Measurements from ENCODE around the gene BBS9.

BBS9 gene

GRCh38 chr7:33107136-33108066 lies 22.0 kb upstream of the BBS9 start:
- no peak overlapping the region for H3K27ac Mint-ChIP-seq
- H3K36me3 Mint-ChIP-seq (ENCODE audit: low read depth): no peaks in the 10 kb centered on the region
- H3K27me3 Mint-ChIP-seq (ENCODE audit: low read depth): peaks cover 18% of the 10 kb centered on the region
- peaks cover 28% of the 10 kb centered on the region for H3K4me1 Mint-ChIP-seq (ENCODE audit: low read depth)
- peak overlapping the region; percentile 91 for H3K4me3 Mint-ChIP-seq
- H3K9me3 Mint-ChIP-seq: no peaks in the 10 kb centered on the region
- DNase-seq (ENCODE audit: low spot score): peak; percentile 17

- DNase-seq (ENCODE audit: low spot score): no peak
- Mint-ChIP-seq H3K36me3 (ENCODE audit: low read depth) (no peaks in the 10 kb centered on the region), H3K4me3 (peak overlapping the region; percentile 91), H3K4me1 (ENCODE audit: low read depth) (peaks cover 28% of the 10 kb centered on the region), H3K27me3 (ENCODE audit: low read depth) (peaks cover 21% of the 10 kb centered on the region), H3K9me3 (no peaks in the 10 kb centered on the region), H3K27ac (peak overlapping the region; percentile 76)
These were observed 20.8 kb upstream of the BBS9 start for GRCh38 chr7:33108554-33109004.

- no peaks in the 10 kb centered on the region for H3K9me3 Mint-ChIP-seq
- peak within 1 kb of the TSS; percentile 76 for H3K27ac Mint-ChIP-seq
- H3K4me1 Mint-ChIP-seq (ENCODE audit: low read depth): peaks cover 28% of the 10 kb centered on the region
- H3K27me3 Mint-ChIP-seq (ENCODE audit: low read depth): peaks cover 23% of the 10 kb centered on the region
- DNase-seq (ENCODE audit: low spot score): peak; percentile 79
- peak within 1 kb of the TSS; percentile 91 for H3K4me3 Mint-ChIP-seq
- H3K36me3 Mint-ChIP-seq (ENCODE audit: low read depth): no peaks in the 10 kb centered on the region
These were observed 20.2 kb upstream of the BBS9 start, which contains the start of gene RP9 for GRCh38 chr7:33109005-33109757. TSS of gene RP9 (minus strand) at chr7:33109404. CDS start at chr7:33109372, 32 bp downstream.

GRCh38 chr7:33109758-33110238 lies 19.6 kb upstream of the BBS9 start:
- DNase-seq (ENCODE audit: low spot score): no peak
- H3K9me3 Mint-ChIP-seq: no peaks in the 10 kb centered on the region
- no peak overlapping the region for H3K27ac Mint-ChIP-seq
- H3K4me3 Mint-ChIP-seq: peak overlapping the region; percentile 63
- H3K4me1 Mint-ChIP-seq (ENCODE audit: low read depth): peaks cover 28% of the 10 kb centered on the region
- H3K27me3 Mint-ChIP-seq (ENCODE audit: low read depth): peaks cover 23% of the 10 kb centered on the region
- H3K36me3 Mint-ChIP-seq (ENCODE audit: low read depth): no peaks in the 10 kb centered on the region

GRCh38 chr7:33111614-33112013 lies 17.8 kb upstream of the BBS9 start:
- Mint-ChIP-seq H3K9me3 (no peaks in the 10 kb centered on the region), H3K27ac (no peak overlapping the region), H3K4me1 (ENCODE audit: low read depth) (peaks cover 23% of the 10 kb centered on the region), H3K4me3 (no peak overlapping the region), H3K36me3 (ENCODE audit: low read depth) (no peaks in the 10 kb centered on the region), H3K27me3 (ENCODE audit: low read depth) (peaks cover 36% of the 10 kb centered on the region)
- DNase-seq (ENCODE audit: low spot score): no peak

GRCh38 chr7:33114976-33115375 lies 14.4 kb upstream of the BBS9 start:
- Mint-ChIP-seq H3K9me3 (peaks cover 13% of the 10 kb centered on the region), H3K27ac (no peak overlapping the region), H3K36me3 (ENCODE audit: low read depth) (no peaks in the 10 kb centered on the region), H3K4me1 (ENCODE audit: low read depth) (peaks cover 3% of the 10 kb centered on the region), H3K4me3 (no peak overlapping the region), H3K27me3 (ENCODE audit: low read depth) (peaks cover 49% of the 10 kb centered on the region)
- no peak for DNase-seq (ENCODE audit: low spot score)

- Mint-ChIP-seq H3K27ac (no peak overlapping the region), H3K36me3 (ENCODE audit: low read depth) (no peaks in the 10 kb centered on the region), H3K9me3 (peaks cover 18% of the 10 kb centered on the region), H3K4me3 (no peak overlapping the region), H3K4me1 (ENCODE audit: low read depth) (no peaks in the 10 kb centered on the region), H3K27me3 (ENCODE audit: low read depth) (peaks cover 39% of the 10 kb centered on the region)
- DNase-seq (ENCODE audit: low spot score): no peak
These were observed 11.0 kb upstream of the BBS9 start for GRCh38 chr7:33118383-33118782.

- Mint-ChIP-seq H3K4me1 (ENCODE audit: low read depth) (peaks cover 17% of the 10 kb centered on the region), H3K27ac (no peak overlapping the region), H3K4me3 (no peak overlapping the region), H3K9me3 (no peaks in the 10 kb centered on the region), H3K27me3 (ENCODE audit: low read depth) (peaks cover 4% of the 10 kb centered on the region), H3K36me3 (ENCODE audit: low read depth) (no peaks in the 10 kb centered on the region)
- DNase-seq (ENCODE audit: low spot score): no peak
These were observed 2.3 kb upstream of the BBS9 start for GRCh38 chr7:33127085-33127484.

GRCh38 chr7:33128631-33128989 lies 754 bp upstream of the BBS9 start:
- Mint-ChIP-seq H3K27ac (peak overlapping the region; percentile 85), H3K27me3 (ENCODE audit: low read depth) (peaks cover 4% of the 10 kb centered on the region), H3K36me3 (ENCODE audit: low read depth) (no peaks in the 10 kb centered on the region), H3K9me3 (no peaks in the 10 kb centered on the region), H3K4me1 (ENCODE audit: low read depth) (peaks cover 17% of the 10 kb centered on the region), H3K4me3 (peak overlapping the region; percentile 98)
- DNase-seq (ENCODE audit: low spot score): no peak

GRCh38 chr7:33129806-33130153 lies 416 bp downstream of the BBS9 start:
- Mint-ChIP-seq H3K36me3 (ENCODE audit: low read depth) (no peaks in the 10 kb centered on the region), H3K27me3 (ENCODE audit: low read depth) (peaks cover 4% of the 10 kb centered on the region)

GRCh38 chr7:33130184-33130583 lies 820 bp downstream of the BBS9 start:
- Mint-ChIP-seq H3K27ac (peak overlapping the region; percentile 85), H3K4me3 (peak overlapping the region; percentile 98), H3K9me3 (peaks cover under 1% of the 10 kb centered on the region), H3K36me3 (ENCODE audit: low read depth) (no peaks in the 10 kb centered on the region), H3K27me3 (ENCODE audit: low read depth) (peaks cover 4% of the 10 kb centered on the region), H3K4me1 (ENCODE audit: low read depth) (peaks cover 17% of the 10 kb centered on the region)
- no peak for DNase-seq (ENCODE audit: low spot score)

More at GRCh38 chr7:33129806-33130153, 416 bp downstream of the BBS9 start:
- no peaks in the 10 kb centered on the region for H3K9me3 Mint-ChIP-seq
- no peak for DNase-seq (ENCODE audit: low spot score)
- H3K27ac Mint-ChIP-seq: peak overlapping the region; percentile 85
- H3K4me1 Mint-ChIP-seq (ENCODE audit: low read depth): peaks cover 17% of the 10 kb centered on the region
- H3K4me3 Mint-ChIP-seq: peak overlapping the region; percentile 98

- Mint-ChIP-seq H3K4me1 (ENCODE audit: low read depth) (no peaks in the 10 kb centered on the region), H3K27ac (no peak overlapping the region)
- no peak for DNase-seq (ENCODE audit: low spot score)
These were observed 7.7 kb downstream of the BBS9 start for GRCh38 chr7:33137103-33137502.

GRCh38 chr7:33142585-33142984 lies 13.2 kb downstream of the BBS9 start:
- no peak for DNase-seq (ENCODE audit: low spot score)
- no peak overlapping the region for H3K4me3 Mint-ChIP-seq
- H3K4me1 Mint-ChIP-seq (ENCODE audit: low read depth): peaks cover 4% of the 10 kb centered on the region
- H3K27ac Mint-ChIP-seq: no peak overlapping the region
- H3K27me3 Mint-ChIP-seq (ENCODE audit: low read depth): no peaks in the 10 kb centered on the region
- H3K9me3 Mint-ChIP-seq: peaks cover 4% of the 10 kb centered on the region
- no peaks in the 10 kb centered on the region for H3K36me3 Mint-ChIP-seq (ENCODE audit: low read depth)

More at GRCh38 chr7:33137103-33137502, 7.7 kb downstream of the BBS9 start:
- peaks cover 8% of the 10 kb centered on the region for H3K9me3 Mint-ChIP-seq
- H3K27me3 Mint-ChIP-seq (ENCODE audit: low read depth): no peaks in the 10 kb centered on the region
- no peak overlapping the region for H3K4me3 Mint-ChIP-seq
- no peaks in the 10 kb centered on the region for H3K36me3 Mint-ChIP-seq (ENCODE audit: low read depth)

Data from T-helper 2 cell treated with Interferon-gamma antibody and Interleukin-4, amounts not matched to agents 5 μg/mL and 100 μg/mL, for 36 hours (primary cell).